GM18867 (cell line): ENCODE measurements around the gene CWC22.
A peak's percentile ranks its signal among the peaks of the same experiment; 100 is the strongest.
"Not testable (repeated sequence)": the region's sequence is repeated elsewhere in the genome, so short reads cannot be mapped to it uniquely, and the experiment has no call there.

Source experiments
- ATAC-seq: cut with Tn5 transposase; IDR thresholded peaks from one replicate; pipeline ENCODE4 v1.9.1; 2021; ENCODE audit warnings: mild to moderate bottlenecking, moderate library complexity; ENCODE audit not compliant: unreplicated experiment

The CWC22 gene

DNA sequence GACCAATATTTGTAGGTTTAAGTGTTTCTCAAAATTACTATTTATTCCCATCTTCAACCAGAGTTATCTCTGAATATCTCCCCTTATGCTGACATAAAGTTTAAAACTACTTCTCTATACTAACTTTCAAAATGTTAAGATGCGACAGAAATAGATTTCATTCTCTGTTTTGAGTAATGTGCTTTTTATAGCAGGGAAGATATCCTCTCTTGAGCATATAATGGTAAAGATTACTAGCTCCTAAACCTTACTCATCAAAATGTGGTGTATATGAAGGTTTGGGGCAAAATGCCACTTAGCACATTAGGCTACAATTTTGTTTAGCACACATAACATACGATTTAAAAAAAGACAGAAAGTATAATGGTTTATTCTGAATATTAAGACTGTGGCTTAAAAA, 54.4 kb downstream of the CWC22 start:
- ATAC-seq = peak; percentile 54

- peak; percentile 51 for ATAC-seq
Measured at GRCh38 chr2:179951680-179952079, 55.4 kb downstream of the CWC22 start.

DNA sequence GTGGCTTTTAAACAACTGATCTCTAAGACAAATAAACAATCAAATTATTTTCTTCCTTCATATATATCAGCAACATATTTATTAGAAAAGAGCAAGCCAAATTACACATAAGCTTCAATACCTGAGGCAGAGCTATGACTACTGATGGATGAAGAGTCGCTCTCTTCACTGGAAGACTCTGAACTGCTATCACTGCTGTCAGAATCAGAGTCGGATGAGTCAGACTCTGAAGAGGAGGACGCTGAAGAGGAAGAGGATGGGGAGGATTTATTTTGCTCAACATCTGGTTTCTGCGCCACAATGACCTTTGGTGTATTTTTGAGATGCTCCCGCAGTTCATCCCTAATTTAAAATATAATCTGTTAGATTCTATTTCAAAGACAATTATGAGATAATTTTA, 56.7 kb downstream of the CWC22 start:
- no peak for ATAC-seq

- ATAC-seq = no peak
Measured at GRCh38 chr2:179949438-179949837, 57.7 kb downstream of the CWC22 start.

DNA sequence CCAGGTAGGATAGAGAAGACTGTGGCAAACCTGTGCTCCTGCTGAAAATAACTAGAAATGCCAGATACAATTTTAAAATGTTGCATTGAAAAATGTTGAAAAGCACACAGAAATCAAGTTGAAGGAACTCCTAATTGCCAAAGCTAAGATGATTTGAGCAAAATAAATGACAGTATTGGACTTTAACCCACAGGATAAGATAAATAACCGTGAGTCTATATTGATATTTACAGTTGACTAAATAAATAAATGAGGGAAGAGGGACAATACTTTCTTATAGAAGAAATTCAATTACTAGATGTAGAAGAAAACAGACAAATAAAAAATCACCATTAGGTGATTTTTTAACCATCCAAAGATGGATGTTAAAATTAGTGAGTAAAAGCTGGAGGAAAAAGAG, 59.0 kb downstream of the CWC22 start:
- no peak for ATAC-seq

GRCh38 chr2:179946810-179947615, 60.1 kb downstream of the CWC22 start:
- no peak for ATAC-seq

GRCh38 chr2:179946346-179946745, 60.8 kb downstream of the CWC22 start:
- no peak for ATAC-seq

DNA sequence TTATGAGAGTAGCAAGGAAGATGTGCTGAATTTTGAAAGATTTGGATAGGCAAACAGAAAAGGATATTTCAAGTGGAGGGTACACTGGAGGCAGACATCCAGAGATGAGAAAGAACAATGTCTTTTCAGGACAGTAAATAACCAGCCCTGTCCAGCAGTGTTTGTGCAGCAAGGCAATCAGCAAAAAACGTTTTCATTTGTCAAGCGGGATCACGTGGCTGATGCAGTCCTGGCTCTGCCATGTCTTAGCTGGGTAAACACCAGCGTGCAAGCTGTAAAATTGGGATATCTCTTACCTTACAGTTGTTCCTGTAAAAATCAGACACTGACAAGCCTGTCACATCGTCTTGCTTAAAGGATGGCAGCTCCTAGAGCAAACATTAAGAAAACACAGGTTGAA, 67.8 kb downstream of the CWC22 start:
- no peak for ATAC-seq

DNA sequence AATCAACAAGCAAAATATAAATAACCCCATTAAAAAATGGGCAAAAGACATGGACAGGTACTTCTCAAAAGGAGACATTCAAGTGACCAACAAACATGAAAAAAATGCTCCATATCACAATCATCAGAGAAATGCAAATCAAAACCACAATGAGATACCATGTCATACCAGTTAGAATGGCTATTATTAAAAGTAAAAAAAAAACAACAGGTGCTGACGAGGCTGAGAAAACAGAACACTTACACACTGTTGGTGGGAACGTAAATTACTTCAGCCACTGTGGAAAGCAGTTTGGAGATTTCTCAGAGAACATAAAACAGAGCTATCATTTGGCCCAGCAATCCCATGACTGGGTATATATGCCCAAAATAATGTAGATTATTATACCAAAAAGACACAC, 69.1 kb downstream of the CWC22 start:
- ATAC-seq = peak; percentile 78

- ATAC-seq = peak; percentile 75
Measured at GRCh38 chr2:179936654-179937053, 70.4 kb downstream of the CWC22 start.

DNA sequence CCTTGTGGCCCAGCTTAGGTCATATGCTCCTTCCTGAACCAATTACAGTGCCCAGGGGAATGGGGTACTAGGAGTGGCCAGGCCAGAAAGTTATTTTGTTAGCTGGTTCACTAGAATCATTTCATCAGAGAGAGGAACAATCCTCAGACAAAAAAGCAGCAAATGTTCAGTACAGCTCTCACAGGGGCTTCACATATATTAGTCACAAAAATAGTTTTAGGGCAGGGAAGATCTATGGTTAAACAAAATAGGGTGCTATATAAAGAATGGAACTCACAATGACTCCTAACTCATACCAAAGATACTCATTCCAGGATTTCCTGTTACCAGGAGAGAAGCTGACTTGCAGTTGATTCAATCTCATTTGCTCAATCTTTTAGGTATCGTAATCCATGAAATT, 71.0 kb downstream of the CWC22 start:
- ATAC-seq = no peak

- ATAC-seq = no peak
Measured at GRCh38 chr2:179932786-179933185, 74.3 kb downstream of the CWC22 start.

DNA sequence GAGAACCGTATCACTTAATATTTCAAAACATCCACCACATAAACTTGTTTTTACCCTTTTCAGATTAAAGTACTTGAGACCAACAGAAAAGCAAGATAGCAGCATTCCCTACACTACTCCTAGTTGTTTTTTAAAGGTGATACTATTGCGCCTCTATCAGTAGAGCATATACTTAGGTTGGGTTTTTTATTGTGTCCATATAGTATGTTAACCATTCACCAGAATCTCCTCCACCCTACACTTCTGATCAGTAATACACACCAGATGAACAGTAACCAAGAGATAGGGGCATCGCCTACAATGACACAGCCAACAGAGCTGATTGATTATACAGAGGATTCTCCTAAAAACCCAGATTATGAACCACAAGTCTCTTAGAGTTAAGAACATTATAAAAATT, 75.6 kb downstream of the CWC22 start:
- no peak for ATAC-seq

DNA sequence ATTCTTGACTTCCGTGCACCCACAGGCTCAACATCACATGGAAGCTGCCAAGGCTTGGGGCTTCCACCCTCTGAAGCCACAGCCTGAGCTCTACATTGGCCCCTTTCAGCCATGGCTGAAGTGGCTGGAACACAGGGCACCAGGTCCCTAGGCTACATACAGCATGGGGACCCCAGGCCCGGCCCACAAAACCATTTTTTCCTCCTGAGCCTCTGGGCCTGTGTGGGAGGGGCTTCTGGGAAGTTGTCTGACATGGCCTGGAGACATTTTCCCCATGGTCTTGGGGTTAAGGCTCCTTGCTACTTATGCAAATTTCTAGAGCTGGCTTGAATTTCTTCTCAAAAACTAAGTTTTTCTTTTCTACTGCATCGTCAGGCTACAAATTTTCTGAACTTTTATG, 77.1 kb downstream of the CWC22 start:
- not testable (repeated sequence) for ATAC-seq

DNA sequence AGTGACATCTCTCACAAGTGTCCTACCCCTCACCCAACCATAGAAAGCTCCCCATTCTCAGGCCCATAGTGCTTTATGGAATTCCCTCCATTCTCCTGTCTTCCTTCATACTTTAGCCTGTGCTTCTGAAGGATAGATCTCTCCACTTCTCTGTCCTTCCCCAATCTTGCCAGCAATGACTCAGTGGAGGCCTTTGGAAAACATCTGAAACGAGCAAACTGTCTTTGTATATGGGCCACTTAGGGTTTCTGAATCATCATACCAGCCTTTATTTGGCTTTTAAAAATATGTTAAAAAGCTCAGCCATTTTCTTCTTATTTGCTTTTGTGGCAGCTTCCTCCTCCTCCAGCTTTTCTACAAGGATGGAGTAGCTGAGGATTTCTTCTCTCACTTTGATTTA, 80.1 kb downstream of the CWC22 start:
- no peak for ATAC-seq

GRCh38 chr2:179925713-179926112, 81.4 kb downstream of the CWC22 start:
- ATAC-seq = no peak

GRCh38 chr2:179917272-179917671, 89.8 kb downstream of the CWC22 start:
- ATAC-seq = no peak

DNA sequence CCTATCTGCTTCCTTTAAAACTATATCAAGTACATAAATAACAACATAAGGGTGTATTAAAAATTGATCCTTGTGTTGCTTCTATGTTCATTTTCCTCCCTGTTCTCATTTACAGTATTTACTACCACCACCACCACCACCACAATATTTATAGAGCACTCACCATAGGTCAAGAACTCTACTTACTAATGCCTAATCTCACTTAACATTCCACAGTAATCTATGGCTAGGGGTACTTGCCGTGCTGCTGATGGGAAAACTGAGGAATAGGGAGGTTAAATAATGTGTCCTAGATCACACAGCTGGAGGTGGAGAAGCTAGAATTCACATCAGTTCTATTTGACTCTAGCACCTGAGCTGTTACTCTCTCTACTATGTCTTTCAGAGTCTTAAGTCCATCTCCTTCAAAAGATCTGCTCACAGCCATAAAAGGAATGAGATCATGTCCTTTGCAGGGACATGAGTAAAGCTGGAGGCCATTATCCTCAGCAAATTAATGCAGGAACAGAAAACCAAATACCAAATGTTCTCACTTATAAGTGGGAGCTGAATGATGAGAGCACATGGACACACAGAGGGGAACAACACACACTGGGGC, 91.6 kb downstream of the CWC22 start:
- ATAC-seq = no peak

DNA sequence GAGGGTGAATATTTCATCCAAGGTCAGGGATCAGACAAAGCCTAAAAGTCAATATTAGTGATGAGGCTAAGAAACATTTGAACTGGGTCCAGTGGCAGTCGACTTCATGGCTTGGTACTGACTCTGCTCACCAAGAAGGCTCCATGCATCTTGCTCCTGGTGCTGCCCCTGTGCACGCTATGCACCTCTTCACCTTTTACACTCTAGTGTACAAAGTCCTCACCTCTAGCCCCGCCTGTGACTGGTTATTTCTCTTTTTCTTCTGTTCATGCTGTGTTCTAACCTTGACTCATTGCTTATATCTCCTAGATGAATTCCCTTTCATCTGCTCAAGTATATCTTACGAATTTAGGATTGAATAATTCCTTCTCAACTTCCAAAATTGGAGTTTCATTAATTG, 93.3 kb downstream of the CWC22 start:
- ATAC-seq = no peak

GRCh38 chr2:179911569-179911968, 95.5 kb downstream of the CWC22 start:
- ATAC-seq = no peak

- ATAC-seq = no peak
Measured at GRCh38 chr2:179910735-179911113, 96.4 kb downstream of the CWC22 start.

- no peak for ATAC-seq
Measured at GRCh38 chr2:179909845-179910734, 97.0 kb downstream of the CWC22 start.
